ENCODE results near the gene AKAP6. TPM values are rescaled to one million over a fixed set of nuclear protein-coding genes. Genes with fewer than 3 reads are reported as not detected.

AKAP6 gene
- total and polyA plus RNA-seq, 2 experiments from 2014 or later, result 0.38 to 0.42 TPM

DNA sequence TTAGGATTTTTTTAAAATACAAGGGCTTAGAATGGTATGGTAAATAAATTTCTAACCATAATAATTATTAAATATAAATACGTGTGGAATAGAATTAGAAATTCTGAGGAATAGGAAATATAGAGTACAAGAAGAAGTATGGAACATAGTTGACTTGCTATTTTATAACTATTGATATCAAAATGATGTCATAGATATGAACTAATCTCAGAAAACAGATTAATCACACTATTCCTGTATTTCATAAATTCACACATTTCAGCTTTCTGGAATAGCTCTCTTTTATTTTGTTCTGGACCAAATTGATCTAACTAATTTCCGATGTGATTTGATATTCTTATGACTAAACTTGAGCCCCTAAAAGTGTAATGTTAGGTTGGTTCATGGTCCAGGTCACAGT lies 372.4 kb downstream of the AKAP6 start:
- no peak overlapping the region for H2AFZ ChIP-seq
- Mint-ChIP-seq H3K4me3 (no peak overlapping the region), H3K4me1 (peaks cover 7% of the 10 kb centered on the region; the same call in 2 of the 3 replicates), H3K27ac (no peak overlapping the region), H3K9me3 (no peaks in the 10 kb centered on the region), H3K27me3 (ENCODE audit: insufficient read depth, low read depth, poor library complexity) (no peaks in the 10 kb centered on the region), H3K36me3 (ENCODE audit: low read depth) (no peaks in the 10 kb centered on the region)
- no peaks in the 10 kb centered on the region for H3K79me2 ChIP-seq (replicated peaks; ENCODE audit: insufficient read depth)
- no peaks in the 10 kb centered on the region for H3K27me3 ChIP-seq (ENCODE audit: insufficient read depth)
- H3K4me3 ChIP-seq, result no peak overlapping the region
- TF ChIP-seq ZNF331 (CRISPR knock-in tag; IDR thresholded peaks at IDR 0.05; ENCODE audit: low read depth), result no peak
- TF ChIP-seq STAT1 (IDR thresholded peaks at IDR 0.05; ENCODE audit: unreplicated experiment), result no peak
- no peak for TF ChIP-seq CREB1 (CRISPR knock-in tag; IDR thresholded peaks at IDR 0.05; ENCODE audit: low read depth)
- no peak for TF ChIP-seq EZH2 (IDR thresholded peaks at IDR 0.05; ENCODE audit: low read depth, unreplicated experiment)
- no peak for TF ChIP-seq EZH2phosphoT487 (IDR thresholded peaks at IDR 0.05; ENCODE audit: unreplicated experiment)
- TF ChIP-seq POLR2AphosphoS5 (IDR thresholded peaks at IDR 0.05; ENCODE audit: low read depth), result no peak
- no peak for TF ChIP-seq NANOG (IDR thresholded peaks at IDR 0.05; ENCODE audit: borderline replicate concordance)
- TF ChIP-seq JUNB (IDR thresholded peaks at IDR 0.05; ENCODE audit: unreplicated experiment), result no peak
- TF ChIP-seq, protein P1, sequence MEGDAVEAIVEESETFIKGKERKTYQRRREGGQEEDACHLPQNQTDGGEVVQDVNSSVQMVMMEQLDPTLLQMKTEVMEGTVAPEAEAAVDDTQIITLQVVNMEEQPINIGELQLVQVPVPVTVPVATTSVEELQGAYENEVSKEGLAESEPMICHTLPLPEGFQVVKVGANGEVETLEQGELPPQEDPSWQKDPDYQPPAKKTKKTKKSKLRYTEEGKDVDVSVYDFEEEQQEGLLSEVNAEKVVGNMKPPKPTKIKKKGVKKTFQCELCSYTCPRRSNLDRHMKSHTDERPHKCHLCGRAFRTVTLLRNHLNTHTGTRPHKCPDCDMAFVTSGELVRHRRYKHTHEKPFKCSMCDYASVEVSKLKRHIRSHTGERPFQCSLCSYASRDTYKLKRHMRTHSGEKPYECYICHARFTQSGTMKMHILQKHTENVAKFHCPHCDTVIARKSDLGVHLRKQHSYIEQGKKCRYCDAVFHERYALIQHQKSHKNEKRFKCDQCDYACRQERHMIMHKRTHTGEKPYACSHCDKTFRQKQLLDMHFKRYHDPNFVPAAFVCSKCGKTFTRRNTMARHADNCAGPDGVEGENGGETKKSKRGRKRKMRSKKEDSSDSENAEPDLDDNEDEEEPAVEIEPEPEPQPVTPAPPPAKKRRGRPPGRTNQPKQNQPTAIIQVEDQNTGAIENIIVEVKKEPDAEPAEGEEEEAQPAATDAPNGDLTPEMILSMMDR (conservative IDR thresholded peaks at IDR 0.05; ENCODE audit: low read depth in 2 of 2), result no peak
- no peak for TF ChIP-seq ZNF462 (CRISPR knock-in tag; IDR thresholded peaks at IDR 0.05)
- TF ChIP-seq ETS1 (IDR thresholded peaks at IDR 0.05), result no peak
- TF ChIP-seq ZNF114 (CRISPR knock-in tag; IDR thresholded peaks at IDR 0.05), result no peak
- no peak for TF ChIP-seq REST (IDR thresholded peaks at IDR 0.05; ENCODE audit: unreplicated experiment)
- DNase-seq (ENCODE audit: low spot score) (no peak), ATAC-seq (no peak)
- no peaks in the 10 kb centered on the region; the same call in 1 of the 2 replicates for H3K9me2 ChIP-seq (ENCODE audit: insufficient read depth)
- H3K27ac ChIP-seq (ENCODE audit: low read depth), result no peak overlapping the region
- no peaks in the 10 kb centered on the region for H3K36me3 ChIP-seq (ENCODE audit: insufficient read depth)
- no peaks in the 10 kb centered on the region for H3K4me1 ChIP-seq (ENCODE audit: insufficient read depth)
- no peaks in the 10 kb centered on the region for H3F3A ChIP-seq (replicated peaks; ENCODE audit: low read depth)
- H3K4me2 ChIP-seq, result no peak overlapping the region
- H4K20me1 ChIP-seq (replicated peaks; ENCODE audit: insufficient read depth), result no peaks in the 10 kb centered on the region

All from GM23338 (cell line).